SK-N-SH treated with all-trans-retinoic acid at 6 μM for 48 hours (cell line): ENCODE measurements around the gene STX18.

Source experiments
- ATAC-seq: fragments of 200-7000 bp; cut with Tn5 transposase; 3 replicates; pipeline ENCODE4 v1.9.1; 2020; ENCODE audit warnings: mild to moderate bottlenecking, moderate library complexity
- ARNTL ChIP-seq: fragments of 450-650 bp; formaldehyde crosslinking; IDR thresholded peaks from 2 replicates; pipeline ENCODE4 v1.5.0; 2020; ENCODE audit warnings: low read depth, mild to moderate bottlenecking, moderate library complexity, borderline replicate concordance
- BACH2 ChIP-seq: fragments of 250-450 bp; sonication (Bioruptor Pico); IDR thresholded peaks from 2 replicates; pipeline ENCODE4 v1.9.0; 2021; ENCODE audit warnings: mild to moderate bottlenecking, borderline replicate concordance
- CREB5 ChIP-seq: fragments of 250-450 bp; sonication (Bioruptor Pico); IDR thresholded peaks from 2 replicates; pipeline ENCODE4 v1.5.1; 2020; ENCODE audit warnings: low read depth, mild to moderate bottlenecking, moderate library complexity
- GLIS3 ChIP-seq: fragments of 250-450 bp; sonication (Bioruptor Pico); IDR thresholded peaks from 2 replicates; pipeline ENCODE4 v1.5.0; 2020; ENCODE audit warnings: mild to moderate bottlenecking, moderate library complexity
- ISL1 ChIP-seq: fragments of 250-450 bp; sonication (Bioruptor Pico); IDR thresholded peaks from 2 replicates; pipeline ENCODE4 v2.1.2; 2022; ENCODE audit warnings: mild to moderate bottlenecking, moderate library complexity
- OSR1 ChIP-seq: fragments of 250-450 bp; sonication (Bioruptor Pico); IDR thresholded peaks from 2 replicates; pipeline ENCODE4 v1.8.0; 2022; ENCODE audit warnings: moderate library complexity, mild to moderate bottlenecking, inconsistent platforms
- PATZ1 ChIP-seq: fragments of 250-450 bp; sonication (Bioruptor Pico); IDR thresholded peaks from 2 replicates; pipeline ENCODE4 v1.8.0; 2020; ENCODE audit warnings: mild to moderate bottlenecking, moderate library complexity, borderline replicate concordance
- PPARA ChIP-seq: fragments of 250-450 bp; sonication (Bioruptor Pico); IDR thresholded peaks from 2 replicates; pipeline ENCODE4 v1.5.0; 2020; ENCODE audit warnings: mild to moderate bottlenecking, borderline replicate concordance
- RARB ChIP-seq: fragments of 250-450 bp; sonication (Bioruptor Pico); IDR thresholded peaks from 2 replicates; pipeline ENCODE4 v1.8.0; 2021; ENCODE audit warnings: mild to moderate bottlenecking, moderate library complexity
- SNAI2 ChIP-seq: fragments of 250-450 bp; sonication (Bioruptor Pico); IDR thresholded peaks from 2 replicates; pipeline ENCODE4 v1.5.0; 2020; ENCODE audit warnings: mild to moderate bottlenecking, moderate library complexity
- TCF4 ChIP-seq: fragments of 250-450 bp; sonication (Bioruptor Pico); IDR thresholded peaks from 2 replicates; pipeline ENCODE4 v1.8.0; 2021; ENCODE audit warnings: mild to moderate bottlenecking, moderate library complexity, borderline replicate concordance
- TOX ChIP-seq: fragments of 250-450 bp; sonication (Bioruptor Pico); IDR thresholded peaks from 2 replicates; pipeline ENCODE4 v1.8.0; 2021; ENCODE audit warnings: mild to moderate bottlenecking, moderate library complexity, borderline replicate concordance
- ZFP3 ChIP-seq: fragments of 250-450 bp; sonication (Bioruptor Pico); IDR thresholded peaks from 2 replicates; pipeline ENCODE4 v1.5.0; 2020; ENCODE audit warnings: mild to moderate bottlenecking, moderate library complexity
- ZFP30 ChIP-seq: fragments of 450-650 bp; formaldehyde crosslinking; IDR thresholded peaks from 2 replicates; pipeline ENCODE4 v1.5.0; 2022; ENCODE audit warnings: mild to moderate bottlenecking, moderate library complexity
- ZNF565 ChIP-seq: fragments of 450-650 bp; formaldehyde crosslinking; conservative IDR thresholded peaks from 2 replicates; pipeline ENCODE4 v1.5.0; 2020; ENCODE audit warnings: low read depth, mild to moderate bottlenecking, moderate library complexity
- ZNF70 ChIP-seq: fragments of 450-650 bp; formaldehyde crosslinking; IDR thresholded peaks from 2 replicates; pipeline ENCODE4 v1.5.0; 2020; ENCODE audit warnings: mild to moderate bottlenecking, moderate library complexity
- ZNF8 ChIP-seq: fragments of 450-650 bp; formaldehyde crosslinking; IDR thresholded peaks from 2 replicates; pipeline ENCODE4 v1.5.0; 2020; ENCODE audit warnings: mild to moderate bottlenecking, moderate library complexity
- TF ChIP-seq, protein P1 (sequence below): fragments of 250-450 bp; sonication (Bioruptor Pico); IDR thresholded peaks from 2 replicates; pipeline ENCODE4 v1.5.0; 2020; ENCODE audit warnings: mild to moderate bottlenecking, moderate library complexity
- TF ChIP-seq, protein P2 (sequence below): fragments of 250-450 bp; sonication (Bioruptor Pico); IDR thresholded peaks from 2 replicates; pipeline ENCODE4 v1.8.0; 2021; ENCODE audit warnings: low read depth, mild to moderate bottlenecking, moderate library complexity, borderline replicate concordance
- TF ChIP-seq, protein P3 (sequence below): fragments of 250-450 bp; sonication (Bioruptor Pico); IDR thresholded peaks from 2 replicates; pipeline ENCODE4 v1.5.1; 2021; ENCODE audit warnings: mild to moderate bottlenecking, moderate library complexity

STX18 gene

DNA sequence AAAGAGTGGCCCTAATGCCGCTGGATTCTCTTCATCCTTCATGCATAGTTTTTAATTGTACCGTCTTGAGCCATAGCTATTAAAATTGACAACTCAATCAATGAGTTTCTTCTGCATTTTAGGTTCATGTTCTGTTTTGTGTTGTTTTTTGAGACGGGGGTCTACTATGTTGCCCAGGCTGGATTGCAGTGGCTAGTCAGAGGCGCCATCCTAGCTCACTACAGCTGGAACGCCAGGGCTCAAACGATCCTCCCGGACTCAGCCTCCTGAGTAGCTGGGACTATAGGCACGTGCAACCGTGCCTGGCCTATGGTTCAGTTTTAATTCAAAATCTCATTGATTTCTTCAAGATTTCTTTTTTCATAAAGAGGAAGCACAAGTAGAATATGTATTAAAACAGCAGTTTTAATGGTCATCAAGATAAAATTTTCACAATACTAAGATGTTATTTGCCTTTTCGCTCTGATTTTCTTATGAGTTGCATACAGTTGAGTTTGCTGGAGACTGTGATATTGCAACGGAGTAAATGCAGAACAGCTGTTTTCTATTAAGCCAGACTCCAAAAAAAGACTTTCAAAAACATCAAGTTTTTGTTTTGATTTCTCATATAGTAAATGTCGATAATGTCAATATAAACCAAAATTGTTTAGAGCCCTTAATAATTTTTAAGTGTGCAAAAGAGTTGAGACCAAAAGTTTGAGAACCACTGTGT is 1.1 kb upstream of the STX18 start:
- ATAC-seq: peak; percentile 23; the same call in 1 of the 3 replicates
- TF ChIP-seq ARNTL (CRISPR knock-in tag) (no peak), ZFP30 (CRISPR knock-in tag) (no peak), ZNF565 (no peak), BACH2 (CRISPR knock-in tag) (no peak), RARB (CRISPR knock-in tag) (no peak), CREB5 (CRISPR knock-in tag) (no peak), PATZ1 (no peak), ZNF70 (CRISPR knock-in tag) (no peak), GLIS3 (no peak), OSR1 (CRISPR knock-in tag) (no peak), TOX (no peak), SNAI2 (CRISPR knock-in tag) (no peak)
- TF ChIP-seq, protein P1, sequence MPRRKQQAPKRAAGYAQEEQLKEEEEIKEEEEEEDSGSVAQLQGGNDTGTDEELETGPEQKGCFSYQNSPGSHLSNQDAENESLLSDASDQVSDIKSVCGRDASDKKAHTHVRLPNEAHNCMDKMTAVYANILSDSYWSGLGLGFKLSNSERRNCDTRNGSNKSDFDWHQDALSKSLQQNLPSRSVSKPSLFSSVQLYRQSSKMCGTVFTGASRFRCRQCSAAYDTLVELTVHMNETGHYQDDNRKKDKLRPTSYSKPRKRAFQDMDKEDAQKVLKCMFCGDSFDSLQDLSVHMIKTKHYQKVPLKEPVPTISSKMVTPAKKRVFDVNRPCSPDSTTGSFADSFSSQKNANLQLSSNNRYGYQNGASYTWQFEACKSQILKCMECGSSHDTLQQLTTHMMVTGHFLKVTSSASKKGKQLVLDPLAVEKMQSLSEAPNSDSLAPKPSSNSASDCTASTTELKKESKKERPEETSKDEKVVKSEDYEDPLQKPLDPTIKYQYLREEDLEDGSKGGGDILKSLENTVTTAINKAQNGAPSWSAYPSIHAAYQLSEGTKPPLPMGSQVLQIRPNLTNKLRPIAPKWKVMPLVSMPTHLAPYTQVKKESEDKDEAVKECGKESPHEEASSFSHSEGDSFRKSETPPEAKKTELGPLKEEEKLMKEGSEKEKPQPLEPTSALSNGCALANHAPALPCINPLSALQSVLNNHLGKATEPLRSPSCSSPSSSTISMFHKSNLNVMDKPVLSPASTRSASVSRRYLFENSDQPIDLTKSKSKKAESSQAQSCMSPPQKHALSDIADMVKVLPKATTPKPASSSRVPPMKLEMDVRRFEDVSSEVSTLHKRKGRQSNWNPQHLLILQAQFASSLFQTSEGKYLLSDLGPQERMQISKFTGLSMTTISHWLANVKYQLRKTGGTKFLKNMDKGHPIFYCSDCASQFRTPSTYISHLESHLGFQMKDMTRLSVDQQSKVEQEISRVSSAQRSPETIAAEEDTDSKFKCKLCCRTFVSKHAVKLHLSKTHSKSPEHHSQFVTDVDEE: no peak
- TF ChIP-seq, protein P2, sequence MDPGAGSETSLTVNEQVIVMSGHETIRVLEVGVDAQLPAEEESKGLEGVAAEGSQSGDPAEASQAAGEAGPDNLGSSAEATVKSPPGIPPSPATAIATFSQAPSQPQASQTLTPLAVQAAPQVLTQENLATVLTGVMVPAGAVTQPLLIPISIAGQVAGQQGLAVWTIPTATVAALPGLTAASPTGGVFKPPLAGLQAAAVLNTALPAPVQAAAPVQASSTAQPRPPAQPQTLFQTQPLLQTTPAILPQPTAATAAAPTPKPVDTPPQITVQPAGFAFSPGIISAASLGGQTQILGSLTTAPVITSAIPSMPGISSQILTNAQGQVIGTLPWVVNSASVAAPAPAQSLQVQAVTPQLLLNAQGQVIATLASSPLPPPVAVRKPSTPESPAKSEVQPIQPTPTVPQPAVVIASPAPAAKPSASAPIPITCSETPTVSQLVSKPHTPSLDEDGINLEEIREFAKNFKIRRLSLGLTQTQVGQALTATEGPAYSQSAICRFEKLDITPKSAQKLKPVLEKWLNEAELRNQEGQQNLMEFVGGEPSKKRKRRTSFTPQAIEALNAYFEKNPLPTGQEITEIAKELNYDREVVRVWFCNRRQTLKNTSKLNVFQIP (CRISPR knock-in tag): no peak

GRCh38 chr4:4541040-4541631 is 712 bp downstream of the STX18 start:
- ATAC-seq: peak; percentile 60
- TF ChIP-seq ZFP30 (CRISPR knock-in tag): no peak
- TF ChIP-seq ZNF565: no peak
- TF ChIP-seq OSR1 (CRISPR knock-in tag): no peak
- TF ChIP-seq PPARA: no peak
- TF ChIP-seq, protein P2 (CRISPR knock-in tag): no peak
- TF ChIP-seq BACH2 (CRISPR knock-in tag): no peak
- TF ChIP-seq SNAI2 (CRISPR knock-in tag): no peak
- no peak for TF ChIP-seq TCF4 (CRISPR knock-in tag)
- TF ChIP-seq, protein P3, sequence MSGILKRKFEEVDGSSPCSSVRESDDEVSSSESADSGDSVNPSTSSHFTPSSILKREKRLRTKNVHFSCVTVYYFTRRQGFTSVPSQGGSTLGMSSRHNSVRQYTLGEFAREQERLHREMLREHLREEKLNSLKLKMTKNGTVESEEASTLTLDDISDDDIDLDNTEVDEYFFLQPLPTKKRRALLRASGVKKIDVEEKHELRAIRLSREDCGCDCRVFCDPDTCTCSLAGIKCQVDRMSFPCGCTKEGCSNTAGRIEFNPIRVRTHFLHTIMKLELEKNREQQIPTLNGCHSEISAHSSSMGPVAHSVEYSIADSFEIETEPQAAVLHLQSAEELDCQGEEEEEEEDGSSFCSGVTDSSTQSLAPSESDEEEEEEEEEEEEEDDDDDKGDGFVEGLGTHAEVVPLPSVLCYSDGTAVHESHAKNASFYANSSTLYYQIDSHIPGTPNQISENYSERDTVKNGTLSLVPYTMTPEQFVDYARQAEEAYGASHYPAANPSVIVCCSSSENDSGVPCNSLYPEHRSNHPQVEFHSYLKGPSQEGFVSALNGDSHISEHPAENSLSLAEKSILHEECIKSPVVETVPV (CRISPR knock-in tag): no peak
- TF ChIP-seq, protein P1: no peak
- no peak for TF ChIP-seq ZNF8 (CRISPR knock-in tag)
- TF ChIP-seq PATZ1: no peak
- TF ChIP-seq ZFP3 (CRISPR knock-in tag): no peak
- no peak for TF ChIP-seq GLIS3
- TF ChIP-seq ARNTL (CRISPR knock-in tag): no peak
- TF ChIP-seq RARB (CRISPR knock-in tag): no peak
- no peak for TF ChIP-seq ISL1 (CRISPR knock-in tag)
- TF ChIP-seq ZNF70 (CRISPR knock-in tag): no peak
